Stimulated activated CD8-positive, alpha-beta memory T cell treated with anti-CD3 and anti-CD28 coated beads, Interleukin-12 subunit alpha, Interleukin-12 subunit beta, amount 100 ng/mL, for 24 hours (primary cell): ENCODE data around the gene NEB.
"Not testable (repeated sequence)": the region's sequence is repeated elsewhere in the genome, so short reads cannot be mapped to it uniquely, and the experiment has no call there.

ENCODE experiments used
- DNase-seq: peaks from one replicate; pipeline ENCODE4 v3.0.0-alpha.2; 2020; ENCODE audit errors: extremely low read depth

Gene NEB

DNA sequence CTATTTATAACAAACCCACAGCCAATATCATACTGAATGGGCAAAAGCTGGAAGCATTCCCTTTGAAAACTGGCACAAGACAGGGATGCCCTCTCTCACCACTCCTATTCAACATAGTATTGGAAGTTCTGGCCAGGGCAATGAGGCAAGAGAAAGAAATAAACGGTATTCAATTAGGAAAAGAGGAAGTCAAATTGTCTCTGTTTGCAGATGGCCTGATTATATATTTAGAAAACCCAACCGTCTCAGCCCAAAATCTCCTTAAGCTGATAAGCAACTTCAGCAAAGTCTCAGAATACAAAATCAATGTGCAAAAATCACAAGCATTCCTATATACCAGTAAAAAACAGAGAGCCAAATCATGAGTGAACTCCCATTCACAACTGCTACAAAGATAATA, 176.4 kb downstream of the NEB start:
- not testable (repeated sequence) for DNase-seq

DNA sequence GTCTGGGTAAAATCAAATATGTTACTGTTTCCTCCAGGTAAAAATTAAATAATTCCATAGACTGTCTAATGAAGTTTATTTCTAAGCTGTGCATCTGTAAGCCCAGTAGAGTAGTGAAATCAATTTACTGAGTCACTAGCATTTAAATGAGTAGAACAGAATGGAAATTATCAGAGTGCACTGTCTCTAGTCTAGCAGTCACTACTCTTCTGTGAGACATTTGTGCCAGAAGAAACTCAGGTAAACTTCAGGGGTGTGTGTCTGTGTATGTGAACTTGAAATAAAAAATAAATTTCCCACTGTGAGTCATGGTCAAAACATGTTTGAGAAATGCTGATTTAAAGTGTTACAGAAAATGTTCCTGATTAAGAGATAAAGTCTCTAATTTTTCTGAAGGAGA, 178.2 kb downstream of the NEB start:
- DNase-seq: no peak

DNA sequence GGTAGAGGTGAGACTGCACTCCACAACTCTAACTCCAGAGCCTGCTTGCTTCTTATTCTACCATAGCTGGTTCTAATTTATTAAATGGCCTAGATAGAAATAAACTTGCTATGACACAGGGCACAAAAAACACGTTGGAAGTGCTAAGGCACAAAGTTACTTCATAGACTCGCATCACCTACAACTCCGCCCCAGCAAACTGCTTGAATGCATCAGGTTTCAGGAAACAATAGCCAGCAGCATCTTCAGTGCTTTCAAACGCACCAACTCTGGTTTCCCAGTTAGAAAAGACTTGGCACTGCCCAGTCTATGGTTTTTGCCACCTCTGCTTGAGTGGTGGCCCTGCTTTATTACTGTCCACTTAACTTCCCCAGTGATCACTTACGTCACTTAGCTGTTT, 182.0 kb downstream of the NEB start:
- no peak for DNase-seq

DNA sequence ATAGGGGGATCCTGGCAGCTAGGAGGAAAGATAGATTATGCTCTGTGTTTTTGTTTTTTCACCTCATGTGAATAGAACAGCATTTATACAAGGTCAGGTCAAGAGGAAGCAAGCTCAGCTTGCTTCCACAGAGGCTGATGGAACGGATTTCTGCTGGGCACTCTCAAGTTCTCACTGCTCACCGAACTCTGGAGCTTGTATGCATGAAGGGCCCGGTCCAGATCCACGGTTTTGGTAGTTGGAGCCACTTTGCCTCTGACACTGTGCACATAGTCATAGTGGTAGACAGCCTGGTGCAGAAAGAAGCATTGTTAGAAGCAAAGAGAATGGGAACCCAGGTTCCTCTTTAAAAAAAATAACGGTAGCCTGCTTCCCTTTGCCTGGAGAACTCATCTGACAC, 182.7 kb downstream of the NEB start:
- DNase-seq: no peak

DNA sequence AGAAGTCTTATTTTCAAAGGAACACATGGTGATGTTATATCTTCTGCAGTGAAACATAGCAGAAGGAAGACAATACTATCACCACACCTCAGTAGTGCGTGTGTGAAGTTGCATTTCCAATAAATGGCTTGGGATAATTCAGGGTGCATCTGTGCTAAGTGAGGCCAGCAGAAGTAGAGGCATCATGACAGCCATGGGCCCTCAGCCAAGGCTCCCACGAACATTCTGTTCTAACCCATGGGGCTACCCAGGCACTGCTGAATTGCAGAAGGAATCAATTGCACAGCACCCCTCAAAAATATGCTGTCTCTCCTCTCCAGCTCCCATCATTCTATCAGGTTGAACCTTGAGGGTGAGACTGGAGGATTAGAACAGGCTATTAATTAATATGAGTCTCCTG, 185.1 kb downstream of the NEB start:
- no peak for DNase-seq

DNA sequence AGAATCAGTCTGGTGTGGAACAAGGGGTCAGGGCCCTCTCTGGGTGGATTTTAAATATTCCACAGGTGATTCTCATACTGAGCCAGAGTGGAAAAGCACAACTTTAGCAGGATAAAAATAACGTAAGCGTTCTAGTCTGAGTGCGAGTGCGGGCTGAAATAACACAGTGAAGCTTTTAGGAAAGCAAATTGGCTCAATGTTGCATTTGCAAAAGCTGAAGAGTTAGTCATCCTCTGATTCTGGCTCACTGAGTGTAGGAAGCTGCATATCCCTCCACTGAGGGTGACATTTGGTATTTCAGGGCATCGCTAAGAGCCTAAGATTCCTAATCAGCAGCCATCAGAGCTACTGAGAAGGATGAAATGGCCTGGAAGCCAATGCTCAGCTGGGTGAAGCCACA, 189.8 kb downstream of the NEB start:
- DNase-seq: no peak

DNA sequence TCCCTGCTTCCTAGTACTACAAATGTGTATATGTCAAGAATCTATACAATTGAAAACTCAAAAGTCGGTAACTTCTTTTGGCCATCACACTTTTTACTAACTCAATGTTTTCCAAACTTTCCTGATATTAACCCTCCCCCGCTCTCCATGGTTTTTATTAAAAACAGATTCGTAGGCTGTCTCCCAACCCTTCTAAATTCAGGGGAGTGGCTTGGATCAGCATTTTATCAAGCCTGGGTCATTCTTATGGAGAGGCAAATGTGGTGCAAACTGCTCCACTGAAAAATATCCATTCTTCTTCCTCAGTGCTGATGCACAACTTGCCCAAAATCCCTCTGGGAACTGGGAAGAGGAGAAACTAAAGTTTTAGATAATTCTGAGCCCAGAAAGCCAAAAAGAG, 190.4 kb downstream of the NEB start:
- DNase-seq: no peak

DNA sequence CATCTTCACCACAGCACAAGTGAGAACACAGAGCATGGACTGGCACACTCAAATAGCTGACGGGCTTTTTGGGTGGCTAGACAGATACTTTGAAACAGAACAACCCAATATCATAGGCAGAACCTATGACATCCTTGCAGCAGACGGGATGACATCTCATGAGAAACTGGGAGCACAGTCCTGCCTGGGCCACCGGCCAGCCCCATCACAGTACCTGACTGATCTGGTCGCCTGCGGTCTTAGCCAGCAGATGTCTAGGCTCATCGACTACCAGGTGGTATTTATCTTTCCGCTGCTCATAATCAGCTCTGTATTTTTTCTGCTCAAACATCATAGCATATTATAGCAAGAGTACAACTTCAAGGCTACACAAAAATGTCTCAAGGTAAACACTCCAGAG, 200.3 kb downstream of the NEB start:
- no peak for DNase-seq

DNA sequence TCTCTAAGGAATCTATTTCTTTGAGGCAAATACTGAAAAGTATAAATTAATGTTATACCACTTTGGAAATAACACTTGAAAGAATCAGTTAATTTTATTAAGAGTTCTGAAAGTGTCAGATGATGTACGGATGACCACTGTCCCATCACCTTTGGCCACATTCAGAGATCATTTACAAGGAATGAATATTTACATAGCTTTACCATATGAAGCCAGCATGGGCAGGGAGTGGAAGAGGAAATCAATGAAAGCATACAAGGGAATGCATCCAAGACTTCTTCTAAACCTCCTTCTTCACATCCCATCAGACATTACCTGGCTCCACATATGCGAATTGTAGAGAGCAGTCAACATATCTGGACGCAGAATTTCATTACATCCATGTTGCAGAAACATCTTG, 201.1 kb downstream of the NEB start:
- DNase-seq: no peak

DNA sequence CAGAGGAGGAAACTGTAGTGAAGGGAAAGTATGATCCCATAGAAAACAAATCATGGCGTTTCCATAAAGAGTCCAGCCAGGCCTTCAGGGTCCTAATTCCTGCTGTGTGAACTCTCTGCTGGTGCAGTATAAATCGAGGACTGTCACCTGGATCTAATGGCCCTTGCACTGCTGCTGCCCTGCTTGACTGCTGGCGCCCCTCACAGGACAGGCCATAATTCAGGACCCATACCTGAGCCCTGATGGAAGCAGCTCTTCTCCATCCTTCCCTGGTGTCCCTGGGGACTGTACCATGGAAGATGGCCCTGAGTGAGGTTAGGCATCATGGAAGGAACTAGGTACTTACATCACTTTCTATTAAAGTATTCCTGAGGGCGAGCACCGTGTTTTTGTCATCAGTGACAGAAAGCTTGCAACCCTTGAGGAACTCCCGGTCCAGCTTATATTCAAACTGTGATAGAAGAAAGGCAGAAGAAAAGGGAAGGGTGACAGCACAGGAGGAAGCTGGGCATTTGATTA, 207.6 kb downstream of the NEB start:
- no peak for DNase-seq

DNA sequence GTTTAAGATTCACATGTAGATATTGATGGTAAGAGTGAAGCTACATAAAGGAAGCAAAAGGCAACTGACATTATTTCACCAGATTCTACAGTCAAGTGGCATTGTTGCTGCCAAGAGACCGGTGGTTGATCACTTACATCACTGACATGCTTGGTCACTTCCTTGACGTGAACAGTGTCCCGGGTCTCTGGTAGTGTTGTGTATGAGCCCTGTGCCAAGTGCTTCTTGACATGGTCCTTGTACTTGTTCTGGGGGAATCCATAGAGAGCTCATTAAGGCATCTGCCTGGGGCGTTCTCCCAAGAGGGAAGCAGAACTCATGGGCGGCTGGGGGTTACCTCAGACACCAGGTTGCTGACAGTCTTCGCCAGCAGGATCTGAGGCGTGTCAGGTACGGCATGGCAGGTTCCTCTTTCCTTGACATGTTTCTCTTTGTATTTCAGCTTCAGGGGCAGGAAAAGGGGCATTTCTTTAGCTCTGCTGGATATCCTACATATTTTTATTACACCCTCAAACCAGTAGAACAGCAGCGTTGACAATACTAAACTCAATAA, 208.4 kb downstream of the NEB start:
- DNase-seq: no peak

DNA sequence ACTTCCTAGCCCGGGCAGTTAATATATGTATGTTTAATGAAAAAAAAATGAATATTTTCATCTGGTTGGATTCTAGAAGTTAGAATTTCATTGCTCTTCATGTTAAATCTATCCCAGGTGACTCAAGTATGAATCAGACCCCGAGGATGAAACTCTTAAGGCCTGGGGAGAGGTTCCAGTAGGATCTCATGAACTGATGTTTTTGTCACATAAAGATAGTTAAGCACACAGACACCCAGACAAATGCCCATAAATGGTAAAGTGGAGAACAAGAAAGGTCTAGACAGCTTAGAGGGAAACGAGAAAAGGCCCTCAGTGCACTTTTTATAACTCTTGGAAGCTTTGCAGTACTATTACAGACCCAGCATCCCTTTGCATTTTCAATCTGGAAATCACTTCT, 210.4 kb downstream of the NEB start:
- DNase-seq: no peak

DNA sequence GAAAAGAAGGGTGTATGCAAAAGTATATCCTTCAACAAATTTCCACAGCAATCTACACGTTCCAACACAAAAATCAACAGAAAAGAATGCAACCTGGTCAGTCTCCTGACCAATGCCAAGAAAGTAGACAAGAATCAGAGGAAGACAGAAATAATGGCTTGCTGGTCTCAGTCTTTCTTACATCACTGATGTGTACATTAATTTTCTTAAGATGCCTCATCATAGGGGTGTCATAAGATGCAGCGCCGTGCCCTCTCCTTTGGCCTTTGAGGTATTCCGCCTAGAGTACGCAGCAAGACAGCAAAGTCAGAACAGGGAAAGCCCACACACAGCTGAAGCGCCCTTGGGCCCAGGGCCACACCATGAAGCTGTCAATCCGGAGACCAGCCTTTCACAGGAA, 211.7 kb downstream of the NEB start:
- no peak for DNase-seq

DNA sequence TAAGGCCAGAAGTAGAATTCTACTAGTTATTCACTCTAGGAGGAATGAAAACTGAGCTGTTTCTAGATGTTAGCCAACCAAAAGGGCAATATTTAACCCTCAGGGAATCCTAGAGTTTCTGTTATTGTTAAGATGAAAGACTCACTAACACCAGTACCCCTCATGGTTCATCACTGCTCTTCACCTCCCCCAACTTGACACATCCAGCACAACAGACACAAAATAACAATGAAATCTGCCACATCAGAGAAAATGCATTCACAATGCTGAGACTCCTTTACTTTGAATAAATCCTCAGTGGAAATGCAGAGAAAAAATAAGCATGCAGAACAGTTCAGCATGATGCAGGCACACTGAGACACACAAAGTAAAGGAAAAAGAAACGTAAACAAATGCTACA, 213.3 kb downstream of the NEB start:
- DNase-seq: no peak

DNA sequence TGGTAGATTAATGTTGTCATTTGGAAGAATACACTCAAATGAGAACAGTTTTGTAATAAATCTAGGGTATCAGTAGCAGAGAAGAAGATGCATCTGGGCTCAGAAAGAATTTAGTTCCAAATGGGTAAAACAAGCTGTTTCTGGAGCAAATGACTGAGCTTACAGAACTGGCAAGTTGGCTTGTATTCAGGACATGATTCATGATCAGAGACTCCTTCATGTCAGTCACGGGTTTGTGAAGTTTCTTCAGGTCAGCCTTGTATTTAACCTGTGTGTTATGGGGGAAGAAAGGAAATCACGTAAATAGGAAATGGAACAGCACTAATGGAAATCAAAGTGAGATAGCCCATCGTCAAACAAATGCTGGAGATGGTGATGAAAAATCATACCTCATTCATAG, 215.5 kb downstream of the NEB start:
- no peak for DNase-seq

DNA sequence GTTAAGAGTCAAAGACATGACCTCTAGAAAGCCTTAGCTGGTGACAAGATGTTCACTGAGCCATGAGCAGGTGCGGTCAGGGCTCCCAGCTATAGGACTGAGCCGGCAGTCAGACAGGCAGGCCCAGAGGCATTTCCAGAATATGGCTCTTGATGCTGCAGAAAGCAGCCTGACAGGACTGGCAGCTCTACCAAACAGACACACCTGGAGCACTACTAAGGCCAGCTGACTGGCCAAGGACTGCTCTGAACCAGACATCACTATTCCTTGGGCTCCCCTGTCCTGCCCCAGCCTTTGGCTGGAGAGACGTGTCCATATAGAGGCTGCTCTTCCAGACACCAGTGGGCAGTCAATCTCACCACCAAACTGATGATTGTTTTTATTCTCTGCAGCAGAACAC, 225.8 kb downstream of the NEB start:
- no peak for DNase-seq

DNA sequence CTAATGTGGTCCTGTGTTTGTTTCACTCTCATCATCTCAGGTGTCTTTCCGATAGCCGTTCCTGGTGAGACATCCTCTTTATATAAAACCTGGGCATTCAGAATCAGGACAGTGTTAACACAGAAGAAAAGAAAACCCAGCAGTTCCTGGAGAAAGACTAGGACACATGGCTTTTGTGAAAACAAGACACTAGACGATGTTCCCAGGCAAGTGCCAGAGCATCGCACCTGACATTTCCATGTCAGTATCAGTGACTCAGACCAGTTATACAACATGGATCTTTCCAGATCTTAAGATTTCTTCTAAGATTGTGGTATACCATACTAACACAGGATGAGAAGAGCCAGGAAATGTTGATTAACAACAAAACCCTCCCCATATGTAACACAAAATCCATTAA, 228.1 kb downstream of the NEB start:
- DNase-seq: no peak

DNA sequence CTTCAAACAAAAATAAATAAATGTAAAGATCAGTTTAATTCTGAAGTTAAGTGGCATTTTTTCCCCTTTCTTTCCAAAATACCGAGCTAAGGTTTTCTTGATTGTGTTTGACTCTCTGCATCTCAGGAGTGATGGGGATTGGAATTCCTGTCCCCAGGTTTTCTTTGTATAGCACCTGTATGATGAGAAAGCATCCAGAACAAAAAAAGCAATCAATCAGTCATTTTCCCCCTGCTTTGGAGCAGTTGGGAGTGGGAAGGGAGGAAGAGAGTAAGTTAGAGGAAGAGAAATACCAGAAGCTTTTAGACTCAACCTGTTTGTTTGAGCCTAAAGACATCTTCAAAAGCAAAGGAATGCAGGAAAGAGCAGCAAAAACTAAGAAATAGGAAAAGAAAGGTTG, 236.1 kb downstream of the NEB start:
- DNase-seq: no peak

DNA sequence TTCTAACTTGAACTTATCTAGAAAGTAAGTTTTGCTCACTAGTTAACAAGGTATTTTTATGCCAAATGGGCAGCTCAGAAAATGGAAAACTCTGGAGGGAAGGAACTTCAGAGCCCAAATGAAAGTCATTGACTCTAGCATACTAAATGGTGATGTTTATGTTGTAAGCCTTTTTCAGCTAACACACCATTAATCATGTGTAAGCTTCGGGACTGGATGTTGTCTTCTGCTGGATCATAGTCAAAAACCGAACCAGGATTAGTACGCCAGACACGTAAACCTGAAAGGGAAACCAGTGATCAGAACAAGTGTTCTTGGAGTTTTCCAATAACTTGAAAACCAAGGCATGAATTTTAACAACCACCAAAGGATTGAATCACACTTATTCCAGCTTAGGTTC, 242.8 kb downstream of the NEB start:
- no peak for DNase-seq

DNA sequence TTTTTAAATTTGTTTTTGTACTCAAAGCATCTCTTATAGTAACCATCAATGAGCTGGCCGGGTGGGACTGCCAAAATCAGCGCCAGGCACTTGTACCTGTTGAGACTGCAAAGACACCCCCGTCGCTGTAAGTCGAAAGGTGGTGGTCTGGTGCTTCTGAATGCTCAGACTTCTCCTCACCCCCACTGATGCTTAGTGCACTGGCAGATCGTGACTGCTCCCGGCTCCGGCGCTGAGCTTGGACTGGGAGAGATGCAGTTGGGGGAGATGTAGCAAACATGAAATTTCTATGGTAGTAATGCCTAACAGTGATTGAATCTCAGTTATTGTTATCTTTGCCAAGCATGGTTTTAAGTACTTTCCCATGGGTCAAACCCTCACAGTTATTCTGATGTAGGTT, 244.0 kb downstream of the NEB start:
- no peak for DNase-seq

DNA sequence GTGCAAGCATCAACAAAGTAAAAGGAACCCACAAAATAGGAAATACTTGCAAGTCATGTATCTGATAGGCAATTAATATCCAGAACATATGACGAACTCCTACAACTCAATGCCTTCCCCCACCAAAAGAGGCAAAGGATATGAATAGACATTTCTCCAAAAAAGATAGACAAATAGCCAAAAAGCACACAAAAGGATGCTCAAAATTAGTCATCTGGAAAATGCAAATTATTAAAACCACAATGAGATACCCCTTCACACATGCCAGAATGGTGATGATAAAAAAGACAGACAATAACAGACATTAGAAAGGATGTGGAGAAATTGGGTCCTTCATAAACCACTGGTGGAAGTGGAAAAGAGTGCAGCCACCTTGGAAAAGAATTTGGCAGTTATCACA, 248.2 kb downstream of the NEB start:
- no peak for DNase-seq

DNA sequence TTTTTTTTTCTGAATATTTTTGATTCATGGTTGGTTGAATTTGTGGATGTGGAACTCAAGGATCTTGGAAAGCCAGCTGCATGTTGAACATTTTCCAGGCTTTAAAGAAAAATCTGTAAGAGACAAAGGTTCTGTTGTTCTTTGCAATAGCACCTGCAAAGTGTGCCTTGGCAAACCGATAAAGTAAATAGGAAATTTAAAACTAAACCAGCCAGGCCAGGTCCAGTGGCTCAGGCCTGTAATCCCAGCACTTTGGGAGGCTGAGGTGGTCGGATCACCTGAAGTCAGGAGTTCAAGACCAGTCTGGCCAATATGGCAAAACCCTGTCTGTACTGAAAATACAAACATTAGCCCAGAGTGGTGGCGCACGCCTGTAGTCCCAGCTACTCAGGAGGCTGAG, 250.2 kb downstream of the NEB start:
- no peak for DNase-seq

DNA sequence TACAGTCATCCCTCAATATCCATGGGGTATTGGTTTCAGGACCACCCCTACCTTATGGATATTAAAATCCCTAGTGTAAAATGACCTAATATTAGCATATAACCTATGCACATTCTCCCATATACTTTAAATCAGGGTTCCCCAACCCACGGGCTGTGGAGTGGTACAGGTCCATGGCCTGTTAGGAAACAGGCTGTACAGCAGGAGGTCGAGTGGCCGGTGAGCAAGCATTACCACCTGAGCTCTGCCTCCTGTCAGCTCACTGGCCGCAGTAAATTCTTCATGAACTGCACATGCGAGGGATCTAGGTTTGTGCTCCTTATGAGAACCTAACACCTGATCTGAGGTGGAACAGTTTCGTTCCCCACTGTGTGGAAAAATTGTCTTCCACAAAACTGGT, 250.7 kb downstream of the NEB start:
- no peak for DNase-seq

DNA sequence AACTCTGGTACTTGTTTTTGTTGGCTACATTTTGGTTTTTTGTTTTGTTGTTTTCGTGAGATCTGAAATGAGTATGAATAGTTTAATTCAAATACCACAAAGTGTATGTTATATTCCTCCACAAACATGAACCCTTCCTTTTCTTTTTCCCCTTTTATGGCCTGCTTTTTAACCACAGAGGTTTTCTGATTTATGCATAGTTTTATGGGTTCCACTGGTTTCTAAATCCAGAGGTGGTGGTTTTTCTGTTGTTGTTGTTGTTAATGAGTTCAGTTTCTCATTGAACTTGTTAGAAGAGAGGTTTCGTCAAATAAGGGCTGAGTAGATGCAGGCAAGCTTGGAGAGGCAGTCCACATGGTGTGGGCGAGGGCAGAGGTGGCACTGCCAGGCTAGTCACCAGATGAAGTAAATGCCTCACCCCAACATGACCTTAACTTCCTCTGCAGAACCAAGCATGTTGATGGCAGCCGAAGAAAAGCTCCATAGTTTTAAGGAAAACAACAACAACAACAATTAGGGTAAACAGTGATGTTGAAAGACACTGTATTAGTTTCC, 252.0 kb downstream of the NEB start:
- DNase-seq: no peak
